GM12878 (cell line): Measurements from ENCODE around the gene ASRGL1.

Source experiments
- EZH2 ChIP-seq: IDR thresholded peaks from 2 replicates; pipeline ENCODE4 v1.6.1; 2012; ENCODE audit warnings: low read depth, mild to moderate bottlenecking, control low read depth, inconsistent platforms, low read length, borderline replicate concordance; ENCODE audit not compliant: control insufficient read depth
- ZNF274 ChIP-seq: IDR thresholded peaks from one replicate; pipeline ENCODE4 v1.8.0; 2011; ENCODE audit not compliant: insufficient read length, insufficient read depth

DNA sequence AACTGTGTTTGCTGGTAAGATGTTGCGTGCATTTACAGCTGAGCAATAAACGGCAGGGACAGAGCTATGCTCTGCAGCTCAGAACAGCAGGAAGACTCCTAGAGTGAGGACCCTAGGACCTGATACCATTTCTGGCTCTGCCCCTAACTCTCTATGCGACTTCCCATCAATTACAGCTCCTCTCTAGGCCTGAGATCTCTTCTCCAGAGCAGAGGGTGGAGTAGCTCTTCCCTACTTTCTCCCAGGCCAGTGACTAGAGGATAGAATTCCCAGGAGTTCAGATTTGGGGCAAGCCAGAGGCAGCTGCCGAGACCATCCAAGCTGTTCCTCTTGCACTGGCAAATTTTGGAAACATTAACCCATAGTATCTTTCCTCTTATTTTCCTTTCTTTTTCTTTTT lies 68.8 kb downstream of the ASRGL1 start:
- TF ChIP-seq EZH2 (no peak), ZNF274 (no peak)
